Measurements from ENCODE around the gene ONECUT1. TPM values are rescaled to one million over a fixed set of nuclear protein-coding genes. Genes with fewer than 3 reads are reported as not detected.

The ONECUT1 gene
- total RNA-seq, 4 donors from 2014 or later = 0.29 TPM; not detected in 3

- H3K9me3 ChIP-seq = no peaks in the 10 kb centered on the region
- WGBS = 68% methylated on average over 2 of the region's 2 CpGs
- H3K27ac ChIP-seq = no peak overlapping the region
- peaks cover 23% of the 10 kb centered on the region for H3K4me1 ChIP-seq
- no peak for TF ChIP-seq POLR2A (IDR thresholded peaks at IDR 0.05)
- no peak for TF ChIP-seq CTCF (IDR thresholded peaks at IDR 0.05)
- no peak for TF ChIP-seq POLR2AphosphoS5 (IDR thresholded peaks at IDR 0.05)
- no peak for TF ChIP-seq EP300 (IDR thresholded peaks at IDR 0.05)
- H3K36me3 ChIP-seq = no peaks in the 10 kb centered on the region
- peaks cover 78% of the 10 kb centered on the region for H3K27me3 ChIP-seq
- no peak overlapping the region for H3K4me3 ChIP-seq
- DNase-seq (ENCODE audit: low spot score in 2 of 2) = no peak
Observed at GRCh38 chr15:52808996-52809395, 18.9 kb upstream of the ONECUT1 start.

- H3K4me3 ChIP-seq = no peak overlapping the region
- WGBS = 22% methylated on average over 1 of the region's 1 CpG
- H3K36me3 ChIP-seq = no peaks in the 10 kb centered on the region
- no peak overlapping the region for H3K27ac ChIP-seq
- H3K27me3 ChIP-seq = peaks cover 82% of the 10 kb centered on the region
- no peak for TF ChIP-seq CTCF (IDR thresholded peaks at IDR 0.05)
- H3K4me1 ChIP-seq = peaks cover 28% of the 10 kb centered on the region
- DNase-seq (ENCODE audit: low spot score in 2 of 2) = no peak
- H3K9me3 ChIP-seq = no peaks in the 10 kb centered on the region
Observed at GRCh38 chr15:52808441-52808840, 18.3 kb upstream of the ONECUT1 start.

GRCh38 chr15:52806284-52806655 is 16.1 kb upstream of the ONECUT1 start:
- no peak for DNase-seq (ENCODE audit: low spot score in 2 of 2)
- Histone ChIP-seq H3K4me1 (peaks cover 30% of the 10 kb centered on the region), H3K27ac (no peak overlapping the region), H3K36me3 (no peaks in the 10 kb centered on the region), H3K4me3 (peak overlapping the region; percentile 39), H3K27me3 (peaks cover 93% of the 10 kb centered on the region), H3K9me3 (no peaks in the 10 kb centered on the region)
- WGBS = 27% methylated on average over 9 of the region's 9 CpGs
- no peak for TF ChIP-seq EP300 (IDR thresholded peaks at IDR 0.05)
- no peak for TF ChIP-seq POLR2A (IDR thresholded peaks at IDR 0.05)
- TF ChIP-seq CTCF (IDR thresholded peaks at IDR 0.05) = no peak
- TF ChIP-seq POLR2AphosphoS5 (IDR thresholded peaks at IDR 0.05) = no peak

DNA sequence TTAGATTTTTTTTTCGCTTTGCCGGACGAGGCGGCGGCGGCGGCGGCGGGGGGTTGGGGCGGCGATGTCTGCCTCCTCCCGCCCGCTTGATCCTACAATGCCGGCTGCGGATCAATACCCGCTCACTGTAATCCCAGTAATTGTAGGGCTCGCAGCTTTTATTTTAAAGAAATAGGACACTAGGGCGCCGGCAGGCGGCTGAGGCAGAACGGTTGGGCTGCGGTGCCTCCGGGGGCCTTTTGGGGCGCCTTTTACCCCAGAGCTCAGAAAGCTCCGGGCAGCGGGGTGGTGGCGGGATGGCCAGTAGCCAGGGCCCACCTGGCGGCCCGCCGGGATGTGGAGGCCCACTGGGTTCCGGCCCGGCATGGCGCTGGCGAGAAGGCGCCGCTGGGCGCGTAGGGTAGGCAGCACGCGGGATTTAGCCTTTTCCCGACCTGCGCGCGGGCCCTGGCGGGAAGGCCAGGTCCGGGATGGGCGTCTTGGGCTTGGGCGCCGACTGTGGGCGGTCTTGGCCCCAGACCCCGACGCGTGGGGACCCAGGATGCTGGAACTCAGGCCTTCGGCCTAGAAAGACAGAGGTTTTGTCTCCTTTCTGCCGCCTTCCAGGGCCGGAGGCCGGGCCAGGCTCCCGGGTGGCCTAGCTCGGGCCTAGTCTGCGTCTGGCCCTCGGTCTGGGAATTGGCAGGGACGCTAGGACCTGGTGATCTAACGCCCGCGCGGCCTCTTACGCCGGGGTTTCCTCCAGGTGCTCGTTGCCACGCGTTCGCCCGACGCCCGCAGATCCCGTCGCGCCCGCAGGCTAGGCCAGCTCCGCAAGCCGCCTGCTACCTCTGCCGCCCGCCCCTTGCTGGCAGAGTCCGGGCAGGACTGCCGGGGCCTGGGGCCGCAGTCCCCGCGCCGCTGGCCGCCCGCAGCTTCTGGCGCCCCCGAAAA is 15.5 kb upstream of the ONECUT1 start:
- no peak overlapping the region for H3K27ac ChIP-seq
- H3K4me3 ChIP-seq = peak overlapping the region; percentile 39
- H3K4me1 ChIP-seq = peaks cover 30% of the 10 kb centered on the region
- H3K36me3 ChIP-seq = no peaks in the 10 kb centered on the region
- no peaks in the 10 kb centered on the region for H3K9me3 ChIP-seq
- DNase-seq (ENCODE audit: low spot score in 2 of 2) = no peak
- peaks cover 95% of the 10 kb centered on the region for H3K27me3 ChIP-seq
- TF ChIP-seq POLR2AphosphoS5 (IDR thresholded peaks at IDR 0.05) (no peak), EP300 (IDR thresholded peaks at IDR 0.05) (no peak), POLR2A (IDR thresholded peaks at IDR 0.05) (no peak), CTCF (IDR thresholded peaks at IDR 0.05) (no peak)
- 3% methylated on average over 28 of the region's 93 CpGs for WGBS

DNA sequence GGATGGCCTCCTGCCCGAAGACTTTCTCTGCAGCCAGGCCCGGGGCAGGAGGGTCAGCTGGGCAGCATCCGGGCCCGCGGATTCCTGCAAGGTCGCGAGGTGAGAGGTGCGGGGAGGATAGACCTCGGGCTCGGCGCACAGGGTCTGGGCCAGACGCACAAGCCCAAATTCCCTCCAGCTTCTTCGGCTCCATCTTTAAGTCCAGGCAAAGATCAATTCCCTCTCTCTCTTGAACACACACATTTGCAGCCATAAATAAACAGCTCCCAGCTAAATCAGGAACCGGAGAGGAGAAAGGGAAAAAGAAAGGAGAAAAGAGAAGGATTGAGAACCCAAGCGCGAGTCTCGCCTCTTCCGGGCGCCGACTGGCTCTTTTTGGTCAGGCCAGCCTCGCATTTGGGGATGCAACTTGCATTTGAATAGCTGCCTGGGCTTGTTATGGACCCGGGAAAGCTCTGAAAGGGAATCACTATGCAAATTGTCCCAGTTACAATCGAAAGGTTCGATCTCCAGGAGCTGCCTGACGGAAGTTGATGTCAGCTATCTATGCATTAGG is 14.5 kb upstream of the ONECUT1 start:
- Histone ChIP-seq H3K36me3 (no peaks in the 10 kb centered on the region), H3K4me1 (peaks cover 30% of the 10 kb centered on the region), H3K27me3 (peaks cover 99% of the 10 kb centered on the region), H3K9me3 (no peaks in the 10 kb centered on the region), H3K4me3 (peak overlapping the region; percentile 39), H3K27ac (no peak overlapping the region)
- DNase-seq (ENCODE audit: low spot score in 2 of 2) = no peak
- 3% methylated on average over 25 of the region's 25 CpGs for WGBS
- TF ChIP-seq EP300 (IDR thresholded peaks at IDR 0.05) (no peak), POLR2A (IDR thresholded peaks at IDR 0.05) (no peak), CTCF (IDR thresholded peaks at IDR 0.05) (no peak)

Data from suprapubic skin (tissue), 4 donors.